Stimulated activated CD8-positive, alpha-beta memory T cell treated with anti-CD3 and anti-CD28 coated beads, Interleukin-12 subunit alpha, Interleukin-12 subunit beta, amount 100 ng/mL, for 24 hours (primary cell): ENCODE data around the gene GNPTG.

Source experiments
- DNase-seq: peaks from one replicate; pipeline ENCODE4 v3.0.0-alpha.2; 2020; ENCODE audit errors: extremely low read depth

The GNPTG gene

GRCh38 chr16:1347286-1347855 lies 4.4 kb upstream of the GNPTG start:
- DNase-seq: no peak

GRCh38 chr16:1347962-1348361 lies 3.8 kb upstream of the GNPTG start:
- DNase-seq: no peak

- no peak for DNase-seq
These were observed 3.3 kb upstream of the GNPTG start for GRCh38 chr16:1348441-1348840.

- no peak for DNase-seq
These were observed 2.8 kb upstream of the GNPTG start for GRCh38 chr16:1348926-1349325.

GRCh38 chr16:1349351-1349750 lies 2.4 kb upstream of the GNPTG start:
- DNase-seq: no peak

- no peak for DNase-seq
These were observed 1.8 kb upstream of the GNPTG start for GRCh38 chr16:1349951-1350350.

GRCh38 chr16:1350691-1351090 lies 1.0 kb upstream of the GNPTG start:
- DNase-seq: no peak

- DNase-seq: no peak
These were observed 533 bp upstream of the GNPTG start for GRCh38 chr16:1351215-1351581.

GRCh38 chr16:1354815-1355540 lies 3.2 kb downstream of the GNPTG start:
- no peak for DNase-seq

GRCh38 chr16:1355591-1355990 lies 3.9 kb downstream of the GNPTG start:
- DNase-seq: no peak

GRCh38 chr16:1356061-1356900 lies 4.5 kb downstream of the GNPTG start:
- DNase-seq: no peak

GRCh38 chr16:1357906-1358566 lies 6.3 kb downstream of the GNPTG start:
- DNase-seq: no peak

GRCh38 chr16:1361685-1362360 lies 10.1 kb downstream of the GNPTG start:
- DNase-seq: no peak

- no peak for DNase-seq
These were observed 11.1 kb downstream of the GNPTG start for GRCh38 chr16:1362807-1363206.

- no peak for DNase-seq
These were observed 11.8 kb downstream of the GNPTG start for GRCh38 chr16:1363501-1364041.

- DNase-seq: no peak
These were observed 12.8 kb downstream of the GNPTG start for GRCh38 chr16:1364510-1364909.

- no peak for DNase-seq
These were observed 14.5 kb downstream of the GNPTG start for GRCh38 chr16:1366060-1366711.

GRCh38 chr16:1366712-1367299 lies 15.1 kb downstream of the GNPTG start:
- DNase-seq: no peak

GRCh38 chr16:1367486-1368174 lies 15.9 kb downstream of the GNPTG start:
- DNase-seq: no peak
